K562 (cell line): ENCODE data around the gene EEF1A1. TPM values are rescaled to one million over a fixed set of nuclear protein-coding genes. Genes with fewer than 3 reads are reported as not detected.

ENCODE experiments used
- BACH1 ChIP-seq: fragments of 200-800 bp; sonication (Bioruptor generic); IDR thresholded peaks from 2 replicates; pipeline ENCODE4 v1.6.1; 2016; ENCODE audit warnings: missing genetic modification characterization, missing compliant biosample characterization
- BMI1 ChIP-seq: fragments of 150-350 bp; IDR thresholded peaks from 2 replicates; pipeline ENCODE4 v1.6.1; 2014; ENCODE audit warnings: low read length
- BRF1 ChIP-seq: IDR thresholded peaks from 3 replicates; pipeline ENCODE4 v1.6.1; 2011; ENCODE audit warnings: borderline replicate concordance, mild to moderate bottlenecking; ENCODE audit not compliant: insufficient read length; ENCODE audit errors: extremely low read depth
- CCAR2 ChIP-seq: fragments of 200-400 bp; formaldehyde crosslinking; IDR thresholded peaks from 2 replicates; pipeline ENCODE4 v1.6.1; 2017; ENCODE audit warnings: mild to moderate bottlenecking, low read depth, low read length
- CREB3 ChIP-seq: fragments of 450-650 bp; conservative IDR thresholded peaks from 2 replicates; pipeline ENCODE4 v1.6.1; 2016; ENCODE audit warnings: missing genetic modification characterization, low read depth, mild to moderate bottlenecking, missing compliant biosample characterization, moderate library complexity
- DMBX1 ChIP-seq: fragments of 250-450 bp; sonication (Bioruptor Pico); IDR thresholded peaks from 2 replicates; pipeline ENCODE4 v1.8.0; 2022; ENCODE audit warnings: inconsistent platforms, mild to moderate bottlenecking, moderate library complexity, borderline replicate concordance
- MAX ChIP-seq: sonication (generic); formaldehyde crosslinking; IDR thresholded peaks from 2 replicates; pipeline ENCODE4 v1.9.0; 2022; ENCODE audit warnings: mild to moderate bottlenecking, missing genetic modification reagents
- MAZ ChIP-seq, 2 experiments: fragments of 450-650 bp in 1 of 2; sonication (generic) in 1 of 2; formaldehyde crosslinking; IDR thresholded peaks in 1 of 2; conservative IDR thresholded peaks in 1 of 2; 2 replicates each; pipeline versions ENCODE4 v1.4.0 to v1.5.0; 2020; ENCODE audit warnings: mild to moderate bottlenecking in 1 of 2, missing genetic modification reagents in 1 of 2
- MCM5 ChIP-seq: fragments of 450-650 bp; IDR thresholded peaks from 2 replicates; pipeline ENCODE4 v1.6.1; 2016; ENCODE audit warnings: low read depth
- MYC ChIP-seq, 2 experiments: fragments of 250-450 bp in 1 of 2; sonication (Bioruptor Pico) in 1 of 2; IDR thresholded peaks; 2 replicates each; pipeline versions ENCODE4 v1.5.1 to v1.6.1; 2012 to 2021; ENCODE audit warnings: low read depth in 2 of 2, borderline replicate concordance in 1 of 2, improper control_type of control experiment in 1 of 2, low read length in 1 of 2, mild to moderate bottlenecking in 1 of 2, moderate library complexity in 1 of 2
- NCOA4 ChIP-seq: fragments of 450-650 bp; IDR thresholded peaks from 2 replicates; pipeline ENCODE4 v1.6.1; 2018; ENCODE audit warnings: mild to moderate bottlenecking; ENCODE audit not compliant: partially characterized antibody
- NCOA6 ChIP-seq: fragments of 450-650 bp; IDR thresholded peaks from 2 replicates; pipeline ENCODE4 v1.6.1; 2017; ENCODE audit warnings: mild to moderate bottlenecking
- PKNOX1 ChIP-seq: fragments of 450-650 bp; IDR thresholded peaks from 2 replicates; pipeline ENCODE4 v1.6.1; 2016
- SP2 ChIP-seq: IDR thresholded peaks from 2 replicates; pipeline ENCODE4 v1.6.1; 2011; ENCODE audit warnings: mild to moderate bottlenecking, low read depth, low read length, moderate library complexity; ENCODE audit not compliant: poor library complexity, severe bottlenecking; ENCODE audit errors: extremely low read depth
- SRSF7 ChIP-seq: fragments of 200-400 bp; formaldehyde crosslinking; optimal IDR thresholded peaks from 2 replicates; pipeline ENCODE3; 2017; ENCODE audit warnings: mild to moderate bottlenecking, low read depth, low read length
- TCF15 ChIP-seq: fragments of 250-450 bp; sonication (Bioruptor Pico); IDR thresholded peaks from 2 replicates; pipeline ENCODE4 v1.8.0; 2022; ENCODE audit warnings: moderate library complexity, mild to moderate bottlenecking, inconsistent platforms
- TEAD2 ChIP-seq: fragments of 450-650 bp; IDR thresholded peaks from 2 replicates; pipeline ENCODE4 v1.6.1; 2016; ENCODE audit warnings: missing genetic modification characterization, control low read depth, missing compliant biosample characterization
- ZEB2 ChIP-seq: fragments of 450-650 bp; IDR thresholded peaks from 2 replicates; pipeline ENCODE4 v1.6.1; 2016
- ZFP1 ChIP-seq: fragments of 450-650 bp; formaldehyde crosslinking; IDR thresholded peaks from 2 replicates; pipeline ENCODE4 v1.4.0; 2020; ENCODE audit warnings: mild to moderate bottlenecking, mixed read lengths
- ZNF217 ChIP-seq: sonication (generic); formaldehyde crosslinking; IDR thresholded peaks from 2 replicates; pipeline ENCODE4 v1.8.0; 2022; ENCODE audit warnings: mild to moderate bottlenecking, missing genetic modification reagents
- ZNF384 ChIP-seq: IDR thresholded peaks from 2 replicates; pipeline ENCODE4 v1.6.1; 2012; ENCODE audit warnings: low read depth, low read length, improper control_type of control experiment
- ZNF707 ChIP-seq: fragments of 250-450 bp; sonication (Bioruptor Pico); conservative IDR thresholded peaks from 2 replicates; pipeline ENCODE4 v1.8.0; 2022; ENCODE audit warnings: inconsistent platforms, mild to moderate bottlenecking, moderate library complexity
- polyA plus RNA-seq, 8 experiments: library from polyadenylated mRNA; depleted of rRNA in 4 of 8; stranded (reverse) in 5 of 8; unstranded in 3 of 8; fragments of >200 nt; fragmentation: Nextera tagmentation in 2 of 8; fragmentation: Illumina TruSeq in 1 of 8; extraction: Ambion mirVana in 2 of 8; extraction: Trizol in 1 of 8; gene quantifications; 2 replicates each; pipeline versions ENCODE4 v1.2.1 to v1.2.3, GENCODE V29; 2011 to 2014; ENCODE audit warnings: inconsistent platforms in 1 of 8, missing spikeins in 1 of 8
- total RNA-seq, 7 experiments: library from RNA; depleted of rRNA in 6 of 7; stranded (reverse); fragments of >200 nt in 6 of 7; fragmentation: Illumina TruSeq in 2 of 7; extraction: Trizol in 2 of 7; gene quantifications; 2 replicates each; pipeline versions ENCODE4 v1.2.1 to v1.2.3, GENCODE V29; 2011 to 2021; ENCODE audit warnings: low replicate concordance in 1 of 7
- TF ChIP-seq, protein P1 (sequence below): sonication (generic); formaldehyde crosslinking; IDR thresholded peaks from 2 replicates; pipeline ENCODE4 v1.8.0; 2022; ENCODE audit warnings: mild to moderate bottlenecking, missing genetic modification reagents
- TF ChIP-seq, protein P2 (sequence below): sonication (generic); formaldehyde crosslinking; IDR thresholded peaks from 2 replicates; pipeline ENCODE4 v1.8.1; 2022; ENCODE audit warnings: missing genetic modification reagents

The EEF1A1 gene
- total and polyA plus RNA-seq, 9 of the 15 experiments (the other 6 are each of a cell fraction or from before 2014, with no cell fraction given), result 6,453 to 17,323 (median 11,082) TPM

DNA sequence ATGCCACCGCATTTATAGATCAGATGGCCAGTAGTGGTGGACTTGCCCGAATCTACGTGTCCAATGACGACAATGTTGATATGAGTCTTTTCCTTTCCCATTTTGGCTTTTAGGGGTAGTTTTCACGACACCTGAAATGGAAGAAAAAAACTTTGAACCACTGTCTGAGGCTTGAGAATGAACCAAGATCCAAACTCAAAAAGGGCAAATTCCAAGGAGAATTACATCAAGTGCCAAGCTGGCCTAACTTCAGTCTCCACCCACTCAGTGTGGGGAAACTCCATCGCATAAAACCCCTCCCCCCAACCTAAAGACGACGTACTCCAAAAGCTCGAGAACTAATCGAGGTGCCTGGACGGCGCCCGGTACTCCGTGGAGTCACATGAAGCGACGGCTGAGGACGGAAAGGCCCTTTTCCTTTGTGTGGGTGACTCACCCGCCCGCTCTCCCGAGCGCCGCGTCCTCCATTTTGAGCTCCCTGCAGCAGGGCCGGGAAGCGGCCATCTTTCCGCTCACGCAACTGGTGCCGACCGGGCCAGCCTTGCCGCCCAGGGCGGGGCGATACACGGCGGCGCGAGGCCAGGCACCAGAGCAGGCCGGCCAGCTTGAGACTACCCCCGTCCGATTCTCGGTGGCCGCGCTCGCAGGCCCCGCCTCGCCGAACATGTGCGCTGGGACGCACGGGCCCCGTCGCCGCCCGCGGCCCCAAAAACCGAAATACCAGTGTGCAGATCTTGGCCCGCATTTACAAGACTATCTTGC is 725 bp downstream of the EEF1A1 start (continued):
- TF ChIP-seq MYC (IDR thresholded peaks at IDR 0.05; ENCODE audit: low read depth, low read length) (no peak), MYC (CRISPR knock-in tag; IDR thresholded peaks at IDR 0.05; ENCODE audit: borderline replicate concordance, low read depth) (no peak), BMI1 (no peak), MAX (CRISPR knock-in tag) (no peak), TCF15 (CRISPR knock-in tag) (no peak), SRSF7 (peak; percentile 63), CREB3 (no peak), SP2 (no peak), ZNF384 (no peak), NCOA4 (no peak), ZNF707 (CRISPR knock-in tag) (no peak), MAZ (CRISPR knock-in tag; conservative IDR thresholded peaks at IDR 0.05 in 1 of 2, IDR thresholded peaks at IDR 0.05 in 1 of 2) (peak in 1 of 2 experiments; percentile 55; a peak in 2 of 4 replicates), MCM5 (no peak), NCOA6 (no peak), TEAD2 (tag) (no peak), DMBX1 (CRISPR knock-in tag) (no peak; the same call in 1 of the 2 replicates), BRF1 (no peak), CCAR2 (no peak), ZNF217 (CRISPR knock-in tag) (0 out of 2 replicates have a peak, but pooled peaks have one; percentile 8), BACH1 (no peak), ZFP1 (CRISPR knock-in tag) (no peak), PKNOX1 (no peak), ZEB2 (no peak)
- TF ChIP-seq, protein P1, sequence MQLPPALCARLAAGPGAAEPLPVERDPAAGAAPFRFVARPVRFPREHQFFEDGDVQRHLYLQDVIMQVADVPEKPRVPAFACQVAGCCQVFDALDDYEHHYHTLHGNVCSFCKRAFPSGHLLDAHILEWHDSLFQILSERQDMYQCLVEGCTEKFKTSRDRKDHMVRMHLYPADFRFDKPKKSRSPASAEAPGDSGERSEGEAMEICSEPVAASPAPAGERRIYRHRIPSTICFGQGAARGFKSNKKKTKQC (CRISPR knock-in tag), result peak; percentile 69; the same call in 1 of the 2 replicates
- TF ChIP-seq, protein P2, sequence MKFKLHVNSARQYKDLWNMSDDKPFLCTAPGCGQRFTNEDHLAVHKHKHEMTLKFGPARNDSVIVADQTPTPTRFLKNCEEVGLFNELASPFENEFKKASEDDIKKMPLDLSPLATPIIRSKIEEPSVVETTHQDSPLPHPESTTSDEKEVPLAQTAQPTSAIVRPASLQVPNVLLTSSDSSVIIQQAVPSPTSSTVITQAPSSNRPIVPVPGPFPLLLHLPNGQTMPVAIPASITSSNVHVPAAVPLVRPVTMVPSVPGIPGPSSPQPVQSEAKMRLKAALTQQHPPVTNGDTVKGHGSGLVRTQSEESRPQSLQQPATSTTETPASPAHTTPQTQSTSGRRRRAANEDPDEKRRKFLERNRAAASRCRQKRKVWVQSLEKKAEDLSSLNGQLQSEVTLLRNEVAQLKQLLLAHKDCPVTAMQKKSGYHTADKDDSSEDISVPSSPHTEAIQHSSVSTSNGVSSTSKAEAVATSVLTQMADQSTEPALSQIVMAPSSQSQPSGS (CRISPR knock-in tag), result no peak
